ENCODE measurements around the gene GHRHR. TPM values are rescaled to one million over a fixed set of nuclear protein-coding genes. Genes with fewer than 3 reads are reported as not detected.

GHRHR gene
- total and polyA plus RNA-seq, 2 of the 4 experiments (the other 2 are of a cell fraction): not detected

- H3K23ac ChIP-seq (ENCODE audit: low read depth, low read length): no peak overlapping the region
- H2AK5ac ChIP-seq (ENCODE audit: low read depth, low read length): no peak overlapping the region
- intact Hi-C loops (cut with micrococcal nuclease) (no loop called here), dilution Hi-C loops (cut with HindIII; ENCODE audit: low sequenced_read_pairs, unreplicated experiment) (no loop called here), in situ Hi-C loops (cut with MboI; ENCODE audit: low sequenced_read_pairs) (no loop called here)
- no peak overlapping the region for H4K8ac ChIP-seq (ENCODE audit: low read depth in 2 of 2, low read length in 2 of 2)
- WGBS, 2 experiments (ENCODE audit: extremely low coverage in 2 of 2, insufficient read length in 1 of 2): no CpG with 5 or more reads among the region's 1 CpG
- TF ChIP-seq RAD21 (IDR thresholded peaks at IDR 0.05; ENCODE audit: low read length) (no peak), NFE2L2 (IDR thresholded peaks at IDR 0.05; ENCODE audit: low read depth, low read length) (no peak), MAZ (IDR thresholded peaks at IDR 0.05; ENCODE audit: borderline replicate concordance, low read depth, low read length) (no peak), MXI1 (IDR thresholded peaks at IDR 0.05; ENCODE audit: borderline replicate concordance, low read depth, low read length) (no peak), CEBPB (IDR thresholded peaks at IDR 0.05; ENCODE audit: low read depth, low read length) (no peak), CTCF (conservative IDR thresholded peaks at IDR 0.05; ENCODE audit: low read depth, low read length) (no peak), USF2 (IDR thresholded peaks at IDR 0.05; ENCODE audit: low read depth, low read length) (no peak)
- H3K18ac ChIP-seq (ENCODE audit: low read depth, low read length): no peak overlapping the region
- ATAC-seq (ENCODE audit: low read depth) (no peak), DNase-seq (no peak)
- H3K4me1 ChIP-seq (ENCODE audit: control insufficient read depth, insufficient read depth, low read length): no peaks in the 10 kb centered on the region
- H2AK9ac ChIP-seq (replicated peaks; ENCODE audit: low read depth, low read length, poor library complexity): no peak overlapping the region
- no peaks in the 10 kb centered on the region for H4K20me1 ChIP-seq (ENCODE audit: insufficient read depth, low read length)
- no peaks in the 10 kb centered on the region for H3K79me1 ChIP-seq (ENCODE audit: low read depth in 1 of 2, low read length in 2 of 2)
- H4K91ac ChIP-seq (ENCODE audit: insufficient read depth, low read depth, low read length): no peak overlapping the region
- H2BK15ac ChIP-seq (ENCODE audit: low read depth, low read length): no peak overlapping the region
- POLR2A ChIA-PET (ENCODE audit: unreplicated experiment): no interaction called here
- no peak overlapping the region for H2BK20ac ChIP-seq (ENCODE audit: low read depth, low read length)
- no peak overlapping the region for H2BK120ac ChIP-seq (ENCODE audit: low read depth, low read length)
- H3K9me1 ChIP-seq (ENCODE audit: insufficient read depth, low read length): no peaks in the 10 kb centered on the region
- BruUV-seq (replicated peaks): no TSS peak
- H3K27me3 ChIP-seq (ENCODE audit: control insufficient read depth, insufficient read depth, low read length): peaks cover 65% of the 10 kb centered on the region
- no peak overlapping the region for H3K27ac ChIP-seq (ENCODE audit: insufficient read depth, low read length)
- no peak overlapping the region for H2BK5ac ChIP-seq (ENCODE audit: low read depth, low read length, poor library complexity, severe bottlenecking)
- H3K56ac ChIP-seq (ENCODE audit: extremely low read depth, insufficient read depth, low read length): no peak overlapping the region
- CTCF ChIA-PET: no interaction called here
- no peak overlapping the region for H3K9ac ChIP-seq (ENCODE audit: low read depth, low read length)
- no peaks in the 10 kb centered on the region for H3K36me3 ChIP-seq (ENCODE audit: control insufficient read depth, insufficient read depth, low read length)
- H3K14ac ChIP-seq (replicated peaks; ENCODE audit: low read depth, low read length): no peak overlapping the region
- no peak overlapping the region for H4K5ac ChIP-seq (ENCODE audit: low read depth, low read length)
- no peak overlapping the region for H3K4me2 ChIP-seq (ENCODE audit: low read depth, low read length)
- H3K4ac ChIP-seq (ENCODE audit: low read depth, low read length): no peak overlapping the region
- H2AFZ ChIP-seq (replicated peaks; ENCODE audit: low read length, poor library complexity): no peak overlapping the region
- H3K9me3 ChIP-seq (ENCODE audit: control insufficient read depth, insufficient read depth, low read length): no peaks in the 10 kb centered on the region
- H3K4me3 ChIP-seq (ENCODE audit: insufficient read depth, low read depth, low read length): no peak overlapping the region
Measured at GRCh38 chr7:30969604-30969970, 5.8 kb downstream of the GHRHR start.
